Measurements from ENCODE around the gene SASH1.

- TF ChIP-seq, protein P1, sequence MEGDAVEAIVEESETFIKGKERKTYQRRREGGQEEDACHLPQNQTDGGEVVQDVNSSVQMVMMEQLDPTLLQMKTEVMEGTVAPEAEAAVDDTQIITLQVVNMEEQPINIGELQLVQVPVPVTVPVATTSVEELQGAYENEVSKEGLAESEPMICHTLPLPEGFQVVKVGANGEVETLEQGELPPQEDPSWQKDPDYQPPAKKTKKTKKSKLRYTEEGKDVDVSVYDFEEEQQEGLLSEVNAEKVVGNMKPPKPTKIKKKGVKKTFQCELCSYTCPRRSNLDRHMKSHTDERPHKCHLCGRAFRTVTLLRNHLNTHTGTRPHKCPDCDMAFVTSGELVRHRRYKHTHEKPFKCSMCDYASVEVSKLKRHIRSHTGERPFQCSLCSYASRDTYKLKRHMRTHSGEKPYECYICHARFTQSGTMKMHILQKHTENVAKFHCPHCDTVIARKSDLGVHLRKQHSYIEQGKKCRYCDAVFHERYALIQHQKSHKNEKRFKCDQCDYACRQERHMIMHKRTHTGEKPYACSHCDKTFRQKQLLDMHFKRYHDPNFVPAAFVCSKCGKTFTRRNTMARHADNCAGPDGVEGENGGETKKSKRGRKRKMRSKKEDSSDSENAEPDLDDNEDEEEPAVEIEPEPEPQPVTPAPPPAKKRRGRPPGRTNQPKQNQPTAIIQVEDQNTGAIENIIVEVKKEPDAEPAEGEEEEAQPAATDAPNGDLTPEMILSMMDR (IDR thresholded peaks at IDR 0.05 in 2 of 3, conservative IDR thresholded peaks at IDR 0.05 in 1 of 3; ENCODE audit: insufficient read depth in 2 of 3, low read depth in 1 of 3, low read length in 3 of 3), result no peak
- no peak for TF ChIP-seq SNIP1 (IDR thresholded peaks at IDR 0.05; ENCODE audit: low read depth)
- TF ChIP-seq RB1 (IDR thresholded peaks at IDR 0.05; ENCODE audit: low read depth), result no peak
- TF ChIP-seq TOE1 (IDR thresholded peaks at IDR 0.05; ENCODE audit: borderline replicate concordance), result no peak
- no peak for TF ChIP-seq TOE1 (CRISPR knock-in tag; IDR thresholded peaks at IDR 0.05; ENCODE audit: borderline replicate concordance, low read depth)
- TF ChIP-seq ZFX (CRISPR knock-in tag; IDR thresholded peaks at IDR 0.05), result no peak
- TF ChIP-seq TCF7 (IDR thresholded peaks at IDR 0.05; ENCODE audit: borderline replicate concordance), result no peak
- TF ChIP-seq MXI1 (IDR thresholded peaks at IDR 0.05; ENCODE audit: low read depth, low read length), result no peak
- TF ChIP-seq POLR2A (conservative IDR thresholded peaks at IDR 0.05), result no peak
- no peak for TF ChIP-seq CHD4 (IDR thresholded peaks at IDR 0.05; ENCODE audit: insufficient read depth, insufficient replicate concordance, low read depth, low read length, poor library complexity, severe bottlenecking)
Measured at GRCh38 chr6:148535381-148535780, 192.7 kb downstream of the SASH1 start.
